GM18861 (cell line): ENCODE results near the gene CYGB.
"Not testable (repeated sequence)": the region's sequence is repeated elsewhere in the genome, so short reads cannot be mapped to it uniquely, and the experiment has no call there.

ENCODE experiments used
- ATAC-seq: cut with Tn5 transposase; IDR thresholded peaks from one replicate; pipeline ENCODE4 v1.9.1; 2021; ENCODE audit not compliant: unreplicated experiment

CYGB gene

DNA sequence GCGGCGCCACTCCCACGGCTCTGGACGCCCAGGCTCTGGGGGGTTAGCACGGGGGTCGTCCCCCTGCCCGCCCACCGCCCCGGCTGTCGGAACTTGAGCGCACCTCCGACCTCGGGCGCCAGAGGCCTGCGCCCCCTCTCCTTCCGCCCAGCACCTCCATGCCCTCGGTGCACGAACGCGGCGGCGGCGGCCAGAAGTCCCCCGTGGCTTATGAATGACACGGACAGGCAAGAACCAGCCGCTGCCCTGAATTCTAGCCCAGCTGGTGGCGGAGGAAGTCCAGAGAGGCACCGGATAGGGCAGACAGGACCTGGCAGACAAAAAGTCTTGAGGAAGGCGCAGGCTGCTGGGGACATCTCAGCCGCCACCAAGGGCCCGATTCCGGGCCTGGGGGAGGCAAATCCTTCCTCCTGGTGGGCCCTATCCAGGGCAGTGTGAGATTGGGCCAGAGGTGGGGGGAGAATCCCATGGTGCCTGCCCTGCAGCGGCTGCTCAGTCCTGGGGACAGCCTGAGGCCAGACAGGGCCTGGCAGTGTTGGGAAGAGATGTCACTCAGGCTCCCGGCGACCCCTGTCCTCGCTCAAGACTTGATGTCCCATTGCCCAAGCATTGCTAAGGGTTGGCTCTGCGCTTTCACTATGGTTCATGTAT is 897 bp upstream of the CYGB start:
- ATAC-seq: no peak

DNA sequence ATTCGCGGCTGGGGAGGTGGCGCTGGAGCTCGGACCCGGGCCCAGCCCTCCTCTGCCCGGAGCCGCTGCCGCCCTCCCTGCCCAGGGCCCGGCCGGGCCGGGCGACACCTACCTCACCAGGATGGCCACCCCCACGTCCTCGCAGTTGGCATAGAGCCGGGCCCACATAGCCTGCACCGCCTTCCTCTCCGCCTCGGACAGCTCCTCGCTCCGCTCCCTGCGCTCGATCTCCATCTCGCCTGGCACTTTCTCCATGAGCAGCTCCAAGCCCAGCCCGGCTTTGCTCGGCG is 276 bp downstream of the CYGB start:
- ATAC-seq: no peak

- no peak for ATAC-seq
Measured at GRCh38 chr17:76536511-76537287, 810 bp downstream of the CYGB start.

- ATAC-seq: no peak
Measured at GRCh38 chr17:76535788-76536510, 1.6 kb downstream of the CYGB start.

- ATAC-seq: no peak
Measured at GRCh38 chr17:76534831-76535732, 2.4 kb downstream of the CYGB start.

- ATAC-seq: not testable (repeated sequence)
Measured at GRCh38 chr17:76533640-76534359, 3.7 kb downstream of the CYGB start.

DNA sequence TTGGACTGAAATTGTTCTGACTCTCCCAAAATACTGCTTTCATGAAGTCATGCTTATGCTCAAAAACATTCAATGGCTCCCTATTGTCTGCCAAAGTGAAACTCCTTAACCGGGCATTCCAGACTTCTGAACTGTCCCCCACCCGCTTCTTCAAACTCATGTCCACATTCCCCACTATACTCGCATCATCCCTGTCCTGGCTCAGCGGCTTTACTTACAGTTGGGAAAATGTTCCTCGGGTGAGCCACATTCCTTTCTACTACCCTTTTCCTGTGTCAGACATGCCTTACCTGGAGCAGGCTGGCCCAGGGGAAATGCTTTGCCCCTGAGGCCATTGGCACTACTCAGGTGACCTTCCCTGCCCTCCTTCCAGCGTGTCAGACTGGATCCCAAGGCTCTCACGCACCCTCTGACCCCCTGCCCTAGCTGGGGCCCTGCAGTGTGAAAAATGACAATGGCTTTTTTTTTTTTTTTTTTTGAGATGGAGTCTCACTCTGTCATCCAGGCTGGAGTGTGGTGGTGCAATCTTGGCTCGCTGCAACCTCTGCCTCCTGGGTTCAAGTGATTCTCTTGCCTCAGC is 5.3 kb downstream of the CYGB start:
- ATAC-seq: no peak

GRCh38 chr17:76531486-76532038 is 5.9 kb downstream of the CYGB start:
- no peak for ATAC-seq

DNA sequence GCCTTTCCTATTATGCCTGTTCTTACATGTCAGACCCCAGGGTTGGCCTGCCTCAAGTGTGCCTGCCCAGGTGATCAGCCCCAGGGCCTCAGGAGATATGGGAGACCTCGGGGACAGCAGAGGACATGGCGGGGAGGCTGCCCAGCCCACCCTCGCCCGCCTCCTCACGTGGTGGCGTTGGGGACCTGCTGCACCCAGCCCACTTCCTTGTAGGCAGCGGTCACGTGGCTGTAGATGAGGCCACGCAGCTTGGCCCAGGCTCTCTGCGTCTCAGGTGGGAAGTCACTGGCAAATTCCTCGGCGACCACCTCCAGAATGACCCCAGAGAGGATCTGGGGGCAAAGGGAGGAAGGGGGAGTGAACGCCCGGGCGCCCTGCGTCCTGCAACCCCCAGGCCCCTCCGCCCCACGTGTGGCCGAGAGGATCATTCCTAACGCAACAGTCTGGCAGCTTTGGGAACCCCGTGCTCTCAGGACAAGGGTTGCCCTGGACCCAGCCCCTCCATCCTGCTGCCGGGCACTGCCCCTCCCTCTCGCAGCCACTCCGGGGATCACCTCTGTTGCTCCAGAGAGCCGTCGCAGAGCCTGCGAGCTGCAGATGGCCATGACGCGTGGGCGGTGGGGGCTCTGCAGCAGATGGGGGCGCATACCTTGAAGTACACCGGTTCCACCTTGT is 6.6 kb downstream of the CYGB start:
- no peak for ATAC-seq

GRCh38 chr17:76530095-76530723 is 7.3 kb downstream of the CYGB start:
- ATAC-seq: no peak

DNA sequence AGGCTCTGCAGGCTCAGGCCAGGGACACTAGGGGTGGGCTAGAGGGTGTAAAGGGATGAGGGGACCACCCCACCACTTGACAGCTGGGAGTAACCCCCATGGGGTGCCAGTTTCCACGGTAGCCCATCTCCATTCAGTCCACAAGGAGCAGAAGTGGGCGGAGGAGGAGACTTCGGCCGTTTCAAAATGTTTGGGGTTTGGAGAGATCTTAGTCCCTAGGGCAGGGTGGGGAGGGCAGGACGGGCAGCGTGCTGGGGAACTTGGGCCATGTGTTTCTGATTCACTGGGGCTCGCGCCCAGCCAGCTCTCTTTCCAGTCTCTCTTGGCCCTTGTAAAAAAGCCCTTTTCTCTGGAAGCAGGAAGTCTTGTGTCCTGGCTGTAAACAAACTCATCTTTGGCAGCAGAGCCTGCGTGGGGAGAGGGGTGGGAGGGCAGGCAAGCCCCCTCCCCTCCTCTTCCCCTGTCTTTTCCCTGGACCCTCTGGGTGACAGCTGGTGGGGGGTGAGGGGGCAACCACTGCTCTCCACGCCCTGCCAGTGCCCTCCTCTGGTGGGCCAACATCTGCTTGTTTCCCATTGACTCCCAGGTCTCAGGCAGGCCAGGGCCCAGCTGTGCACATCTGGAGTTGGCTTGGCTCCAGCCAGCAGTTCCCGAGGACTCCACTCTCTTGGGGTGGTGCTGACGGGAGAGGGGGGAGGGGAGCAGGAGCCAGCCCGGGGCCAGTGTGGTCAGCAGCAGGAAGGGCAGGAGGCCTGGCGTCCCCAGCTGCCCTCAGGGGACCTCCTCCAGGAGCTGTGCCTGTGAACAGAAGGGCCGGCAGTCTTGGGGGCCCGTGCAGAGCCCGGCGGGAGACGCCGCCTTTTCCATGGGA is 8.1 kb downstream of the CYGB start:
- no peak for ATAC-seq

- no peak for ATAC-seq
Measured at GRCh38 chr17:76528528-76529223, 8.8 kb downstream of the CYGB start.

DNA sequence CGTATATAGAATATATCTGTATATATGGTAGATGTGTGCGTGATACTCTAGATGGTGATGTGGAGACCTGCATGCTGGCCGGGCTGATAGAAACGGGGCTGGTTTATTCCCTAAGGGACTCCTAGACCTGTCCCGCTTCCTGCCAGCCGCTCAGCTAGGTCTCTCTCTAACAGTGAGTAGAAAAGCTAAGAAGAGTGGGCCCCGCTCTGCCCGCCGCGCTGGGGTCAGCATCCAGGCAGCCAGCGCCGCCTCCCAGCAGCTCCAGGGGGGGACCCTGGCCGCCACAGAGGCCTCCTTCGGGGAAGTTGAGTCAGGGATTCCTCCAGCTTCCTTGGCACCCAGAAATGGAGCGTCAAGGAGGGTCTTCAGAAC is 9.4 kb downstream of the CYGB start:
- peak; percentile 32 for ATAC-seq

- ATAC-seq: peak; percentile 52
Measured at GRCh38 chr17:76527430-76528111, 9.9 kb downstream of the CYGB start.

GRCh38 chr17:76527016-76527415 is 10.5 kb downstream of the CYGB start:
- not testable (repeated sequence) for ATAC-seq

DNA sequence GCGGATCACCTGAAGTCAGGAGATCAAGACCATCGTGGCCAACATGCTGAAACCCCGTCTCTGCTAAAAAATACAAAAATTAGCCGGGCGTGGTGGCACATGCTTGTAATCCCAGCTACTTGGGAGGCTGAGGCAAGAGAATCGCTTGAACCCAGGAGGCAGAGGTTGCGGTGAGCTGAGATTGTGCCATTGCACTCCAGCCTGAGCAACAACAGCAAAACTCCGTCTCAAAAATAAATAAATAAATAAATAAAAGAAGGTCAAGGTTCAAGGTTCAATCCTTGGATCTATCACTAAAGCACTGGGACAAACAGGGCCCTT is 12.0 kb downstream of the CYGB start:
- ATAC-seq: not testable (repeated sequence)
